Stimulated activated CD4-positive, alpha-beta T cell treated with anti-CD3 and anti-CD28 coated beads, Interleukin-15, amount 100 ng/mL, for 48 hours (primary cell): ENCODE results near the gene PSMB7.
"Not testable (repeated sequence)": the region's sequence is repeated elsewhere in the genome, so short reads cannot be mapped to it uniquely, and the experiment has no call there.

Experiments used
- DNase-seq, 2 donors: peaks; one replicate each; pipeline ENCODE4 v3.0.0-alpha.2; 2020; ENCODE audit warnings: low read depth in 2 of 2

PSMB7 gene

GRCh38 chr9:124443625-124444024 is 28.4 kb upstream of the PSMB7 start:
- DNase-seq: no peak

- no peak for DNase-seq
Observed at GRCh38 chr9:124442826-124443225, 27.6 kb upstream of the PSMB7 start.

GRCh38 chr9:124442379-124442778 is 27.1 kb upstream of the PSMB7 start:
- DNase-seq: no peak

- DNase-seq: no peak
Observed at GRCh38 chr9:124441291-124441690, 26.0 kb upstream of the PSMB7 start.

GRCh38 chr9:124440786-124441185 is 25.5 kb upstream of the PSMB7 start:
- no peak for DNase-seq

- DNase-seq: no peak
Observed at GRCh38 chr9:124439686-124440243, 24.5 kb upstream of the PSMB7 start.

GRCh38 chr9:124439086-124439485 is 23.8 kb upstream of the PSMB7 start:
- no peak for DNase-seq

GRCh38 chr9:124438091-124438490 is 22.8 kb upstream of the PSMB7 start:
- no peak for DNase-seq

GRCh38 chr9:124437086-124437485 is 21.8 kb upstream of the PSMB7 start:
- no peak for DNase-seq

GRCh38 chr9:124436320-124436719 is 21.1 kb upstream of the PSMB7 start:
- no peak for DNase-seq

GRCh38 chr9:124429530-124429867 is 14.3 kb upstream of the PSMB7 start:
- DNase-seq: no peak

- no peak for DNase-seq
Observed at GRCh38 chr9:124428751-124429529, 13.7 kb upstream of the PSMB7 start.

- no peak for DNase-seq
Observed at GRCh38 chr9:124427281-124427680, 12.0 kb upstream of the PSMB7 start.

GRCh38 chr9:124426361-124426760 is 11.1 kb upstream of the PSMB7 start:
- DNase-seq: no peak

GRCh38 chr9:124425733-124426132 is 10.5 kb upstream of the PSMB7 start:
- not testable (repeated sequence) for DNase-seq

- no peak for DNase-seq
Observed at GRCh38 chr9:124423591-124423990, 8.3 kb upstream of the PSMB7 start.

- DNase-seq: no peak
Observed at GRCh38 chr9:124423155-124423554, 7.9 kb upstream of the PSMB7 start.

GRCh38 chr9:124420991-124421543 is 5.8 kb upstream of the PSMB7 start:
- DNase-seq: no peak

GRCh38 chr9:124419832-124420489 is 4.7 kb upstream of the PSMB7 start:
- no peak for DNase-seq

- DNase-seq: no peak
Observed at GRCh38 chr9:124415852-124416484, 726 bp upstream of the PSMB7 start.

GRCh38 chr9:124414612-124415011 is 630 bp downstream of the PSMB7 start:
- no peak for DNase-seq

- DNase-seq: no peak
Observed at GRCh38 chr9:124412228-124412575, 3.0 kb downstream of the PSMB7 start.
